ENCODE measurements around the gene SEPTIN5.

GRCh38 chr22:19721330-19722177 lies 7.3 kb downstream of the SEPTIN5 start:
- TF ChIP-seq CTCF (conservative IDR thresholded peaks at IDR 0.05) (no peak), EZH2 (IDR thresholded peaks at IDR 0.05; ENCODE audit: low read depth) (no peak)

All from PC-9 (cell line).